HG03064 (cell line): Measurements from ENCODE around the gene ARHGDIA.
A peak's percentile ranks its signal among the peaks of the same experiment; 100 is the strongest.

ENCODE experiments used
- ATAC-seq: cut with Tn5 transposase; IDR thresholded peaks from one replicate; pipeline ENCODE4 v1.9.1; 2021; ENCODE audit warnings: low read depth; ENCODE audit not compliant: unreplicated experiment

The ARHGDIA gene

GRCh38 chr17:81870981-81871386 is at the start of gene ARHGDIA:
ARHGDIA (minus strand) TSS chr17:81871337; CDS start chr17:81869930, 1,407 bp downstream.
- ATAC-seq = no peak

GRCh38 chr17:81918832-81919545 is 47.9 kb upstream of the ARHGDIA start:
- ATAC-seq = no peak

GRCh38 chr17:81918333-81918669 is 47.2 kb upstream of the ARHGDIA start:
- peak; percentile 5 for ATAC-seq

- peak; percentile 57 for ATAC-seq
Observed at GRCh38 chr17:81917565-81918332, 46.6 kb upstream of the ARHGDIA start, which contains the start of gene SIRT7. SIRT7 (minus strand) TSS chr17:81918176; CDS start chr17:81918131, 45 bp downstream.

- ATAC-seq = no peak
Observed at GRCh38 chr17:81916234-81917001, 45.3 kb upstream of the ARHGDIA start.

- no peak for ATAC-seq
Observed at GRCh38 chr17:81915331-81915730, 44.2 kb upstream of the ARHGDIA start.

- ATAC-seq = no peak
Observed at GRCh38 chr17:81914103-81914850, 43.1 kb upstream of the ARHGDIA start.

- no peak for ATAC-seq
Observed at GRCh38 chr17:81913394-81914102, 42.4 kb upstream of the ARHGDIA start.

- ATAC-seq = no peak
Observed at GRCh38 chr17:81912441-81913309, 41.5 kb upstream of the ARHGDIA start.

- ATAC-seq = no peak
Observed at GRCh38 chr17:81911969-81912368, 40.8 kb upstream of the ARHGDIA start.

- peak; percentile 60 for ATAC-seq
Observed at GRCh38 chr17:81911277-81911961, 40.3 kb upstream of the ARHGDIA start, which contains the start of gene PCYT2. PCYT2 (minus strand) TSS chr17:81911399; CDS start chr17:81911355, 44 bp downstream.

GRCh38 chr17:81910840-81911276 is 39.7 kb upstream of the ARHGDIA start:
- ATAC-seq = peak; percentile 21

- no peak for ATAC-seq
Observed at GRCh38 chr17:81909966-81910839, 39.1 kb upstream of the ARHGDIA start.

GRCh38 chr17:81909231-81909630 is 38.1 kb upstream of the ARHGDIA start:
- ATAC-seq = no peak

GRCh38 chr17:81908793-81909192 is 37.7 kb upstream of the ARHGDIA start:
- no peak for ATAC-seq

GRCh38 chr17:81907219-81908145 is 36.3 kb upstream of the ARHGDIA start:
- ATAC-seq = no peak
